GM12875 (cell line): ENCODE data around the gene SMPD2.

Experiments used
- H3K4me3 ChIP-seq: one replicate; pipeline ENCODE4 v1.5.1; 2011; ENCODE audit warnings: low read depth, low read length, control low read depth
- CTCF ChIP-seq: IDR thresholded peaks from 2 replicates; pipeline ENCODE4 v1.5.1; 2011; ENCODE audit warnings: low read depth, mild to moderate bottlenecking, control low read depth, inconsistent platforms, low read length, moderate library complexity, borderline replicate concordance; ENCODE audit not compliant: insufficient read depth

Gene SMPD2

GRCh38 chr6:109440331-109441068, at the start of gene SMPD2, which contains the start of gene PPIL6:
Gene SMPD2, plus strand, starts transcription at chr6:109440724. Its CDS starts 398 bp downstream, at chr6:109441122.
Gene PPIL6, minus strand, starts transcription at chr6:109440628. Its CDS starts 38 bp downstream, at chr6:109440590.
- peak within 1 kb of the TSS; percentile 96 for H3K4me3 ChIP-seq
- TF ChIP-seq CTCF = peak; percentile 24; the same call in 1 of the 2 replicates

- TF ChIP-seq CTCF = no peak
- H3K4me3 ChIP-seq = no peak overlapping the region
Measured at GRCh38 chr6:109393157-109393885, 47.2 kb upstream of the SMPD2 start.

- H3K4me3 ChIP-seq = no peak overlapping the region
- no peak for TF ChIP-seq CTCF
Measured at GRCh38 chr6:109393886-109394281, 46.6 kb upstream of the SMPD2 start.

- no peak overlapping the region for H3K4me3 ChIP-seq
- no peak for TF ChIP-seq CTCF
Measured at GRCh38 chr6:109396046-109396718, 44.3 kb upstream of the SMPD2 start.

GRCh38 chr6:109397020-109397419, 43.5 kb upstream of the SMPD2 start:
- H3K4me3 ChIP-seq = no peak overlapping the region

GRCh38 chr6:109406196-109406595, 34.3 kb upstream of the SMPD2 start:
- no peak for TF ChIP-seq CTCF
- H3K4me3 ChIP-seq = no peak overlapping the region

More at GRCh38 chr6:109397020-109397419, 43.5 kb upstream of the SMPD2 start:
- TF ChIP-seq CTCF = no peak
